K562 (cell line): ENCODE results near the gene NEB. TPM values are rescaled to one million over a fixed set of nuclear protein-coding genes. Genes with fewer than 3 reads are reported as not detected.

Experiments used
- ATAC-seq: fragments of 200-7000 bp; cut with Tn5 transposase; 3 replicates; pipeline ENCODE4 v1.9.1; 2020; ENCODE audit warnings: moderate library complexity
- BruUV-seq: library from RNA; stranded (reverse); fragments of 400-500 nt; replicated peaks from 2 replicates; lab custom pipeline; 2021; lab: Mats Ljungman, UMichigan
- CTCF ChIA-PET: fragments of 300-600 bp; formaldehyde crosslinking; extraction: SDS; loops from one replicate; lab custom pipeline; 2021; ENCODE audit warnings: low intra/inter-chr PET ratio; lab: Yijun Ruan, JAX
- POLR2A ChIA-PET: fragments of 300-600, 350-650 bp; sonication (Branson Sonifier 250); formaldehyde crosslinking; extraction: SDS; loops from one replicate; lab custom pipeline; 2021; ENCODE audit warnings: antibody characterized with exemption, inconsistent platforms; lab: Yijun Ruan, JAX
- DNase-seq, 4 experiments: peaks; one replicate each; pipeline versions ENCODE4 v3.0.0 to v3.0.0-alpha.2; 2011 to 2018; ENCODE audit warnings: low spot score in 3 of 4, mixed read lengths in 3 of 4; ENCODE audit errors: extremely low read depth in 1 of 4
- FAIRE-seq: peaks from 2 replicates; lab custom pipeline; 2011; peaks lifted over from hg19 to GRCh38; lab: Jason Lieb, UNC
- H2AFZ ChIP-seq: 2 replicates; pipeline ENCODE4 v1.6.0; 2011; ENCODE audit warnings: low read depth, low read length, control low read depth, inconsistent platforms
- H3K27ac ChIP-seq: fragments of 200-600 bp; 3 replicates; pipeline ENCODE4 v1.8.0; 2011; ENCODE audit warnings: low read depth, mild to moderate bottlenecking, control low read depth, inconsistent platforms, low read length, moderate library complexity, mixed read lengths; ENCODE audit errors: extremely low read depth
- H3K27me3 ChIP-seq, 2 experiments: fragments of 300-600 bp in 1 of 2; 2 replicates in 1 of 2; 3 replicates in 1 of 2; pipeline versions ENCODE4 v1.6.0 to v1.8.0; 2011; ENCODE audit warnings: inconsistent platforms in 2 of 2, low read length in 2 of 2, mild to moderate bottlenecking in 1 of 2, mixed read lengths in 1 of 2, moderate library complexity in 1 of 2; ENCODE audit not compliant: control insufficient read depth in 2 of 2, insufficient read depth in 2 of 2
- H3K36me3 ChIP-seq: fragments of 300-600 bp; 3 replicates; pipeline ENCODE4 v1.8.0; 2011; ENCODE audit warnings: mild to moderate bottlenecking, low read length, inconsistent platforms; ENCODE audit not compliant: control insufficient read depth, insufficient read depth
- H3K4me1 ChIP-seq, 2 experiments: fragments of 200-600 bp in 1 of 2; replicated peaks in 1 of 2; 2 replicates in 1 of 2; 3 replicates in 1 of 2; pipeline versions ENCODE4 v1.5.1 to v1.8.0; 2011; ENCODE audit warnings: inconsistent platforms in 2 of 2, low read length in 2 of 2, mild to moderate bottlenecking in 1 of 2, mixed read lengths in 1 of 2, moderate library complexity in 1 of 2; ENCODE audit not compliant: control insufficient read depth in 2 of 2, insufficient read depth in 2 of 2
- H3K4me2 ChIP-seq: 2 replicates; pipeline ENCODE4 v1.6.1; 2011; ENCODE audit warnings: low read length, control low read depth, inconsistent platforms, mixed read lengths; ENCODE audit not compliant: insufficient read depth
- H3K4me3 ChIP-seq: fragments of 200-600 bp; sonication (generic), shearing (Covaris generic); 2 replicates; pipeline ENCODE4 v1.5.1; 2016; ENCODE audit warnings: control low read depth, inconsistent platforms
- H3K79me2 ChIP-seq: fragments of 200-600 bp; 3 replicates; pipeline ENCODE4 v1.8.0; 2011; ENCODE audit warnings: low read length, inconsistent platforms; ENCODE audit not compliant: control insufficient read depth, insufficient read depth
- H3K9ac ChIP-seq, 2 experiments: 2 replicates each; pipeline versions ENCODE4 v1.6.0 to v1.6.1; 2011; ENCODE audit warnings: low read depth in 2 of 2, low read length in 2 of 2, control low read depth in 1 of 2, inconsistent platforms in 1 of 2, mild to moderate bottlenecking in 1 of 2, mixed read lengths in 1 of 2; ENCODE audit not compliant: insufficient read depth in 1 of 2
- H3K9me1 ChIP-seq: one replicate; pipeline ENCODE4 v1.6.0; 2011; ENCODE audit warnings: inconsistent platforms, mild to moderate bottlenecking, low read length, moderate library complexity; ENCODE audit not compliant: control insufficient read depth, insufficient read depth
- H3K9me3 ChIP-seq: replicated peaks from 2 replicates; pipeline ENCODE4 v1.5.1; 2011; ENCODE audit warnings: low read depth, low read length, inconsistent platforms; ENCODE audit not compliant: control insufficient read depth, insufficient read depth
- H4K20me1 ChIP-seq: replicated peaks from 2 replicates; pipeline ENCODE4 v1.6.1; 2011; ENCODE audit warnings: low read length, inconsistent platforms, mixed read lengths; ENCODE audit not compliant: control insufficient read depth, insufficient read depth
- ATF7 ChIP-seq: fragments of 450-650 bp; IDR thresholded peaks from 2 replicates; pipeline ENCODE4 v1.7.1; 2014; ENCODE audit warnings: mild to moderate bottlenecking, moderate library complexity
- BMI1 ChIP-seq: fragments of 150-350 bp; IDR thresholded peaks from 2 replicates; pipeline ENCODE4 v1.6.1; 2014; ENCODE audit warnings: low read length
- CREBBP ChIP-seq: IDR thresholded peaks from one replicate; pipeline ENCODE4 v1.6.1; 2012; ENCODE audit warnings: low read depth, mild to moderate bottlenecking, control low read depth, inconsistent platforms, low read length
- GTF2A2 ChIP-seq: IDR thresholded peaks from 2 replicates; pipeline ENCODE4 v1.6.1; 2016; ENCODE audit warnings: mild to moderate bottlenecking, missing genetic modification characterization, missing compliant biosample characterization
- HDGF ChIP-seq: fragments of 450-650 bp; IDR thresholded peaks from 2 replicates; pipeline ENCODE4 v1.6.1; 2016
- HNRNPUL1 ChIP-seq: fragments of 200-400 bp; formaldehyde crosslinking; IDR thresholded peaks from 2 replicates; pipeline ENCODE4 v1.6.1; 2017; ENCODE audit warnings: low read length
- ILF3 ChIP-seq: fragments of 450-650 bp; IDR thresholded peaks from 2 replicates; pipeline ENCODE4 v1.6.1; 2018; ENCODE audit warnings: antibody characterized with exemption, mild to moderate bottlenecking, moderate library complexity, borderline replicate concordance
- MAFK ChIP-seq: IDR thresholded peaks from 2 replicates; pipeline ENCODE4 v1.6.1; 2011; ENCODE audit warnings: low read length, improper control_type of control experiment
- MEIS2 ChIP-seq: fragments of 450-650 bp; IDR thresholded peaks from 2 replicates; pipeline ENCODE4 v1.6.1; 2014; ENCODE audit warnings: mild to moderate bottlenecking; ENCODE audit not compliant: partially characterized antibody
- POLR2A ChIP-seq: fragments of 450-650 bp; conservative IDR thresholded peaks from 2 replicates; pipeline ENCODE4 v1.6.1; 2016
- SLC30A9 ChIP-seq: fragments of 250-450 bp; sonication (Bioruptor Pico); IDR thresholded peaks from 2 replicates; pipeline ENCODE4 v1.8.0; 2022; ENCODE audit warnings: mild to moderate bottlenecking, moderate library complexity
- TCF7 ChIP-seq: sonication (generic); IDR thresholded peaks from 2 replicates; pipeline ENCODE4 v1.6.1; 2016; ENCODE audit warnings: antibody characterized with exemption, borderline replicate concordance
- ZNF12 ChIP-seq: sonication (generic); formaldehyde crosslinking; IDR thresholded peaks from 2 replicates; pipeline ENCODE4 v1.4.0; 2020; ENCODE audit warnings: mild to moderate bottlenecking, missing genetic modification reagents
- ZNF445 ChIP-seq: fragments of 250-450 bp; sonication (Bioruptor Pico); IDR thresholded peaks from 2 replicates; pipeline ENCODE4 v1.4.0; 2020; ENCODE audit warnings: low read depth, mild to moderate bottlenecking, moderate library complexity
- ZNF766 ChIP-seq: fragments of 200-800 bp; sonication (Bioruptor generic); conservative IDR thresholded peaks from 2 replicates; pipeline ENCODE4 v1.6.1; 2016; ENCODE audit warnings: missing genetic modification characterization, missing compliant biosample characterization
- ZNF830 ChIP-seq: fragments of 250-450 bp; sonication (Bioruptor Pico); IDR thresholded peaks from 2 replicates; pipeline ENCODE4 v1.5.0; 2021; ENCODE audit warnings: mild to moderate bottlenecking
- ZZZ3 ChIP-seq: fragments of 450-650 bp; IDR thresholded peaks from 2 replicates; pipeline ENCODE4 v1.6.1; 2016; ENCODE audit warnings: antibody characterized with exemption, mild to moderate bottlenecking, moderate library complexity
- WGBS: fragments of 100-300 bp; shearing (Covaris generic); methylation state at CpG from one replicate; pipeline ENCODE4 v1.1.6; 2016; ENCODE audit warnings: low coverage, mixed read lengths; ENCODE audit not compliant: insufficient coverage; ENCODE audit errors: missing lambda C conversion rate; 5-methylcytosine and 5-hydroxymethylcytosine counted together
- in situ Hi-C: fragments of 300-500 bp; cut with MboI; formaldehyde crosslinking; loops from 4 replicates; pipeline ENCODE4 v1.15.0; 2018; ENCODE audit warnings: inconsistent platforms, mixed read lengths
- intact Hi-C: fragments of 100-400 bp; cut with micrococcal nuclease; formaldehyde crosslinking; loops from 2 replicates; pipeline ENCODE4 v1.14.2; 2022
- polyA plus RNA-seq, 8 experiments: library from polyadenylated mRNA; depleted of rRNA in 4 of 8; stranded (reverse) in 5 of 8; unstranded in 3 of 8; fragments of >200 nt; fragmentation: Nextera tagmentation in 2 of 8; fragmentation: Illumina TruSeq in 1 of 8; extraction: Ambion mirVana in 2 of 8; extraction: Trizol in 1 of 8; gene quantifications; 2 replicates each; pipeline versions ENCODE4 v1.2.1 to v1.2.3, GENCODE V29; 2011 to 2014; ENCODE audit warnings: inconsistent platforms in 1 of 8, missing spikeins in 1 of 8
- total RNA-seq, 7 experiments: library from RNA; depleted of rRNA in 6 of 7; stranded (reverse); fragments of >200 nt in 6 of 7; fragmentation: Illumina TruSeq in 2 of 7; extraction: Trizol in 2 of 7; gene quantifications; 2 replicates each; pipeline versions ENCODE4 v1.2.1 to v1.2.3, GENCODE V29; 2011 to 2021; ENCODE audit warnings: low replicate concordance in 1 of 7
- TF ChIP-seq, protein P1 (sequence below): fragments of 450-650 bp; IDR thresholded peaks from 2 replicates; pipeline ENCODE4 v1.6.1; 2018; ENCODE audit not compliant: partially characterized antibody
- TF ChIP-seq, protein P2 (sequence below): fragments of 450-650 bp; formaldehyde crosslinking; conservative IDR thresholded peaks from 2 replicates; pipeline ENCODE4 v1.4.0; 2022; ENCODE audit warnings: mild to moderate bottlenecking, missing genetic modification characterization
- TF ChIP-seq, protein P3 (sequence below): fragments of 250-450 bp; sonication (Bioruptor Pico); IDR thresholded peaks from 2 replicates; pipeline ENCODE4 v1.8.0; 2022; ENCODE audit warnings: moderate library complexity, mild to moderate bottlenecking, inconsistent platforms

Gene NEB
- total and polyA plus RNA-seq, 9 of the 15 experiments (the other 6 are each of a cell fraction or from before 2014, with no cell fraction given): 1.7 to 3.8 (median 2.9) TPM

- TF ChIP-seq, protein P1, sequence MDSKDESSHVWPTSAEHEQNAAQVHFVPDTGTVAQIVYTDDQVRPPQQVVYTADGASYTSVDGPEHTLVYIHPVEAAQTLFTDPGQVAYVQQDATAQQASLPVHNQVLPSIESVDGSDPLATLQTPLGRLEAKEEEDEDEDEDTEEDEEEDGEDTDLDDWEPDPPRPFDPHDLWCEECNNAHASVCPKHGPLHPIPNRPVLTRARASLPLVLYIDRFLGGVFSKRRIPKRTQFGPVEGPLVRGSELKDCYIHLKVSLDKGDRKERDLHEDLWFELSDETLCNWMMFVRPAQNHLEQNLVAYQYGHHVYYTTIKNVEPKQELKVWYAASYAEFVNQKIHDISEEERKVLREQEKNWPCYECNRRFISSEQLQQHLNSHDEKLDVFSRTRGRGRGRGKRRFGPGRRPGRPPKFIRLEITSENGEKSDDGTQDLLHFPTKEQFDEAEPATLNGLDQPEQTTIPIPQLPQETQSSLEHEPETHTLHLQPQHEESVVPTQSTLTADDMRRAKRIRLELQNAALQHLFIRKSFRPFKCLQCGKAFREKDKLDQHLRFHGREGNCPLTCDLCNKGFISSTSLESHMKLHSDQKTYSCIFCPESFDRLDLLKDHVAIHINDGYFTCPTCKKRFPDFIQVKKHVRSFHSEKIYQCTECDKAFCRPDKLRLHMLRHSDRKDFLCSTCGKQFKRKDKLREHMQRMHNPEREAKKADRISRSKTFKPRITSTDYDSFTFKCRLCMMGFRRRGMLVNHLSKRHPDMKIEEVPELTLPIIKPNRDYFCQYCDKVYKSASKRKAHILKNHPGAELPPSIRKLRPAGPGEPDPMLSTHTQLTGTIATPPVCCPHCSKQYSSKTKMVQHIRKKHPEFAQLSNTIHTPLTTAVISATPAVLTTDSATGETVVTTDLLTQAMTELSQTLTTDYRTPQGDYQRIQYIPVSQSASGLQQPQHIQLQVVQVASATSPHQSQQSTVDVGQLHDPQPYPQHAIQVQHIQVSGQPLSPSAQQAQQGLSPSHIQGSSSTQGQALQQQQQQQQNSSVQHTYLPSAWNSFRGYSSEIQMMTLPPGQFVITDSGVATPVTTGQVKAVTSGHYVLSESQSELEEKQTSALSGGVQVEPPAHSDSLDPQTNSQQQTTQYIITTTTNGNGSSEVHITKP: no peak
- TF ChIP-seq POLR2A (no peak), CREBBP (no peak)
Measured at GRCh38 chr2:151544449-151544848, 189.8 kb downstream of the NEB start (continued).

DNA sequence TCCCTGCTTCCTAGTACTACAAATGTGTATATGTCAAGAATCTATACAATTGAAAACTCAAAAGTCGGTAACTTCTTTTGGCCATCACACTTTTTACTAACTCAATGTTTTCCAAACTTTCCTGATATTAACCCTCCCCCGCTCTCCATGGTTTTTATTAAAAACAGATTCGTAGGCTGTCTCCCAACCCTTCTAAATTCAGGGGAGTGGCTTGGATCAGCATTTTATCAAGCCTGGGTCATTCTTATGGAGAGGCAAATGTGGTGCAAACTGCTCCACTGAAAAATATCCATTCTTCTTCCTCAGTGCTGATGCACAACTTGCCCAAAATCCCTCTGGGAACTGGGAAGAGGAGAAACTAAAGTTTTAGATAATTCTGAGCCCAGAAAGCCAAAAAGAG is 190.4 kb downstream of the NEB start:
- DNase-seq (no peak), ATAC-seq (no peak), FAIRE-seq (no peak)
- H3K27ac ChIP-seq: no peak overlapping the region
- no peak overlapping the region for H3K4me3 ChIP-seq
- no peak overlapping the region for H2AFZ ChIP-seq
- no peaks in the 10 kb centered on the region for H3K79me2 ChIP-seq
- no peaks in the 10 kb centered on the region for H3K9me3 ChIP-seq
- CTCF ChIA-PET: no interaction called here
- TF ChIP-seq ZZZ3 (no peak), ZNF830 (CRISPR knock-in tag) (no peak), GTF2A2 (no peak), ZNF766 (CRISPR knock-in tag) (no peak), BMI1 (no peak), ZNF445 (CRISPR knock-in tag) (no peak), ZNF12 (no peak), HDGF (no peak), MEIS2 (no peak), ILF3 (no peak), SLC30A9 (CRISPR knock-in tag) (no peak), HNRNPUL1 (no peak), TCF7 (no peak), ATF7 (no peak), MAFK (no peak)
- TF ChIP-seq, protein P2, sequence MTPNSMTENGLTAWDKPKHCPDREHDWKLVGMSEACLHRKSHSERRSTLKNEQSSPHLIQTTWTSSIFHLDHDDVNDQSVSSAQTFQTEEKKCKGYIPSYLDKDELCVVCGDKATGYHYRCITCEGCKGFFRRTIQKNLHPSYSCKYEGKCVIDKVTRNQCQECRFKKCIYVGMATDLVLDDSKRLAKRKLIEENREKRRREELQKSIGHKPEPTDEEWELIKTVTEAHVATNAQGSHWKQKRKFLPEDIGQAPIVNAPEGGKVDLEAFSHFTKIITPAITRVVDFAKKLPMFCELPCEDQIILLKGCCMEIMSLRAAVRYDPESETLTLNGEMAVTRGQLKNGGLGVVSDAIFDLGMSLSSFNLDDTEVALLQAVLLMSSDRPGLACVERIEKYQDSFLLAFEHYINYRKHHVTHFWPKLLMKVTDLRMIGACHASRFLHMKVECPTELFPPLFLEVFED (CRISPR knock-in tag): no peak
- TF ChIP-seq, protein P3, sequence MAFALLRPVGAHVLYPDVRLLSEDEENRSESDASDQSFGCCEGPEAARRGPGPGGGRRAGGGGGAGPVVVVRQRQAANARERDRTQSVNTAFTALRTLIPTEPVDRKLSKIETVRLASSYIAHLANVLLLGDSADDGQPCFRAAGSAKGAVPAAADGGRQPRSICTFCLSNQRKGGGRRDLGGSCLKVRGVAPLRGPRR (CRISPR knock-in tag): no peak
- in situ Hi-C loops: no loop called here
- POLR2A ChIA-PET: no interaction called here
- intact Hi-C loops: no loop called here
- H3K9ac ChIP-seq: no peak overlapping the region
- 36% methylated on average over 3 of the region's 3 CpGs for WGBS
- no TSS peak for BruUV-seq
- H4K20me1 ChIP-seq: no peaks in the 10 kb centered on the region
- no peaks in the 10 kb centered on the region for H3K27me3 ChIP-seq
- H3K4me1 ChIP-seq: no peaks in the 10 kb centered on the region
- H3K9me1 ChIP-seq: no peaks in the 10 kb centered on the region
- H3K36me3 ChIP-seq: no peaks in the 10 kb centered on the region
- H3K4me2 ChIP-seq: no peak overlapping the region
